Astrocyte of the hippocampus (primary cell): ENCODE results near the gene DMC1.
"Not testable (repeated sequence)": the region's sequence is repeated elsewhere in the genome, so short reads cannot be mapped to it uniquely, and the experiment has no call there.

Source experiments
- DNase-seq: peaks from one replicate; pipeline ENCODE4 v3.0.0; 2011; ENCODE audit warnings: low read depth, low spot score

Gene DMC1

DNA sequence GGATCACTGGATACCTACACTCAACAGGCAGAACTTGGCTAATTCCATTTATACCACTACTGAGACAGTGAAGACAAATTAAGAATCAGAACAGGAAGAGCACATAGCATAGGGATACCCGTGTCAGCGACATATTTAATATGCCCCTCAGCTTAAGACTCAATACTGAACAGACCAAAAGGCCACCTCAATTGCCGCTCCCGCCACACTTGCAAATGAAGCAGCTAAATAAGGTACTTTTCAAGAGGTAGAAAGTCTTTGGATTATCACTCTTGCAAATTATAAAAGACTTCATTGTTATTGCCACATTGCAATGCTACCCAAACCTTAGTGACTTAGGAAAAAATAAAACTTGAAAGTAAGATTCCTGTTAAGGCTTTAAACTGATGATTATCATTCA lies 67.0 kb downstream of the DMC1 start:
- no peak for DNase-seq

- no peak for DNase-seq
These were observed 67.9 kb downstream of the DMC1 start for GRCh38 chr22:38501797-38502672.

DNA sequence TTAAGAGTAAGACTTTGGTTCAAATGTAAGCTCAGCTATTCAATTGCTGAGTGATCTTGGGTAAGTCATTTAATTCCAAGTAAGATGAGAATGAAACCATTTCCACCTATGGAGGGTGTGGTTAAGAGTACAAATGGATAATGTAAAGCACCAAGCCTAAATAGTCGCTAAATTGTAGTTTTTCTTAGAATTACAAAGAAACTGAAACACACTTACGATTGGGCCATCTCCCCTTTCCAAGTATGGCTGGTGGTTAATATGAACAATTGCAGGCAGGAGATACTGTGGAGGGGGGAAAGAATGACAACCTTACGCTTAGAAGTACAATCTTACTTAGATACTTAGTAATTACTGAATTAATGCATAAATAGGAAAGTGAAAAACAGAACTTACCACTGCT lies 72.1 kb downstream of the DMC1 start:
- DNase-seq: no peak

GRCh38 chr22:38494939-38495338 lies 75.0 kb downstream of the DMC1 start:
- DNase-seq: no peak

GRCh38 chr22:38494498-38494897 lies 75.5 kb downstream of the DMC1 start:
- DNase-seq: peak; percentile 59

DNA sequence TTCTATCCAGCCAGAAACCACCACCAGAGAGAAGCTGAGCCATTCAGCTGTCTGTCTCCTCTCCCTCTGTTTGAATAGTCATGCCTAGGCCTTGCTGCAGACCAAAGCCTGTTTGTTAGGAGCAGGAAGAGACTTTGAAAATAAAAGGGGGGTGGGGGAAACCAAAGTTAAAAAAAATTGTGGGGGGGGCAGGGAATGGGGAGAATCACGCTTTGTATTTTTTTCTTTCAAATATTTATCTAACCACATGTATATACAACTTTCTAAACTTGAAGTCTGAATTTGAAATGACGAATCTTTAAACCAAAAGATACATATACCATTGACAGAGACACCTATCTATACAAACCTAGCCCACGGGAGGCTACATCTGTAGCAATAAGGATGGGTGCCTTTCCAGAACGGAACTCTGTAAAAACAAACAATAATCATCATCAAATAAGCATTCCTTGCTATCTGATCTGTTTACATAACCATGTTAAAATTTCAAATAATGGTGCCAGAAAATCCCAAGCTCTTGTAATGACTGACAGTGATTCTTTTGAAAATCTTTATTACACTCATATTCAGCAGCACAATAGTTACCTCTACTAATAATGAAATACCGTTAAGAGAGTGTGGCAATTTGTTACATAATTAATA lies 78.2 kb downstream of the DMC1 start:
- no peak for DNase-seq

DNA sequence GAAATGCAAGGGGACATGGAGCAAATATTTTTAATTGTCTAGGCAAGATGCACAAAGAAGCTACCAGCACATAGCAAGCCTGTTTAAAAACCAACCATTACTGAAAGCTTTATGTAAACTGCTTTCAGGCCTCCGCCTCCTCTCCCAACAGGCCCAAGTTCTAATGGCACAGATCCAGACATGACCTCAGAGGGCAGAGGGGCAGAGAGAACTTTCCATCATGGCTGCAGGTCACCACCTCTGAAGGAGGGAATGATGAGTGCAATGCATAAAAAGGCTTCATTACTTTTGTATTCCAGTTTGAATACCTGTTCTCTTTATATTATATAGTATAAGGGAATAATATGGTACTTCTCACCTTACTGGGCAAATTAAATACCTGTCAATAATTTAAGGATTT lies 79.1 kb downstream of the DMC1 start:
- DNase-seq: peak; percentile 53

DNA sequence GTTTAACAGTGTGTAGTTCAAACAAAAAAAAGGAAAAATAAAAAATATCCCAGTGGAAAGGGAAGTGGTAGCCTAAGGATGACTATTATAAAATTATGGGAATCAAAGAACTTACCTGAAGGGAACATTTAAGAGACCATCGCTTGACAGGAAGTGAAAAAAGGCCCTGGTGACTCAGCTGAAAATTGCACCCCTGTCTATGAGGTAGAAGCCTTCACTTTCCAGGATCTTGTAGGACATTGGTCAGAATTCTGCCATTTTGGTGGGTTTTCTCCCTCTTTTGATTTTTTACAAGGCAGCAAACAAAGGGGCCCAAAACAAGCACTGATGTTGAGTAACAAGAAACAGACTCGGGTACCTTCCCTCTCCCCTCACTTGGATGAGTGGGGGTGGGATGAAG lies 79.5 kb downstream of the DMC1 start:
- DNase-seq: no peak

DNA sequence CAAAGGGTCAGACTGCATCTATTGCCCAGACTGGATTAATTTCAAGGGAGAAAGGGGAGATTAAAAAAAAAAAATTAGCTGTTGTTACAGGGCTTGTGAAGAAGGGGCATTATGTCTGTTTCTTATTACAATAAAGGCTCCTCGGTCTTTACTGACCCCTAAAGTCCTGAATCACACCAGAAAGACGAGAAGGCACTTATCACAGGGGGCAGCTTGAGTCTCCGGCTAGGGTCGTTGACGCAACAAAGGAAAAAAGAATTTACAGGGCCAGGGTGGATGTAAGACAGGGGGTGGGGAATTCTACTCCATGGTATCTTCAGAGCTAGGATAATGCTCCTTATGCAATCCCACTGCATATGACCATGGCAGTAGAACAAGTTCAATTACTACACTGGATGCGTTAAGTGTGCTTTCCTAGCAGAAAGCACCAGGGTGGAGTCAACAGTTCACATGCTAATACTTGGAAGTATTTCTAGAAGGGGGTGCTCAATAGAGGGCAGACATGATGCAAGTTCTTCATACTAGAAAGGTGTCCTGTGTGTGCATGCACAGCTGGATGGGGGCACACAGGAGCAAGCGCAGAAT lies 80.3 kb downstream of the DMC1 start:
- DNase-seq: no peak

DNA sequence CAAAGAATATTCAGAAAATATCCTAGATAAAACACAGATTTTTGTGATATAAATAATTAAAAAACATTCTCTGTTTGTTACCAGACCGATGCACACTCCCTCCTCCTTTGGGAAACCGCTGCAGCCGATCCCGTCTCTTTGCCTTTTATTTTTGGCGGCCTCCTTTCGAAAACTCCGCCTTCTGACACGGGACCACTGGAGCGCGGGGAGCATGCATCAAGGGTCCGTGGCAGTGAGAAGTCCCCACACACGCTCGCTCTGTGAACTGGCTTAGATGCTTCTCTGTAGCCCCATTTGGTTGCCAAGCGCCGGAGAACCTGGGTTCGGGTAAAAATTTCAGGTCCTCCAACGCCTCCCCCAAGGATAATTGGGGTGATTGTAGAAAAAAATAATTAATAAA lies 80.8 kb downstream of the DMC1 start:
- no peak for DNase-seq

- DNase-seq: no peak
These were observed 82.0 kb downstream of the DMC1 start for GRCh38 chr22:38487946-38488345.

DNA sequence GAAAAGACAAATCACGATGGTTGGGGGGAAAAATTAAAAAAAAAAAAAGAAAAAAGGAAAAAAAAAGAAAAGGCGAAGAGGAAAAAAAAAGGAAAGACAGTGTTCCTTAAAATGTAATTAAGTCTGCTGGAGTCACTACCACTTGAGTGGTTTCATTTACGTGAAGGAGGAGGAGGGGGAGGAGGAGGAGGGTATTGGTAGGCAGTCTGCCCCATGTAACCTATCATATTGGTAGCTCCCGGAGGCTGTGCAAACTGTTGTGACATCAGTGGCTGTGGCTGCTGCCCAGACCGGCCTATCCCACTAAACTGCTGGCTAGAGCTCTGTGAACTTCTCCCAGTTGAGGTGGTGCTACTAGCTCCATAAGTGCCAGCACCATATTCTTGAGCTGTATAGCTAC lies 84.2 kb downstream of the DMC1 start:
- no peak for DNase-seq

DNA sequence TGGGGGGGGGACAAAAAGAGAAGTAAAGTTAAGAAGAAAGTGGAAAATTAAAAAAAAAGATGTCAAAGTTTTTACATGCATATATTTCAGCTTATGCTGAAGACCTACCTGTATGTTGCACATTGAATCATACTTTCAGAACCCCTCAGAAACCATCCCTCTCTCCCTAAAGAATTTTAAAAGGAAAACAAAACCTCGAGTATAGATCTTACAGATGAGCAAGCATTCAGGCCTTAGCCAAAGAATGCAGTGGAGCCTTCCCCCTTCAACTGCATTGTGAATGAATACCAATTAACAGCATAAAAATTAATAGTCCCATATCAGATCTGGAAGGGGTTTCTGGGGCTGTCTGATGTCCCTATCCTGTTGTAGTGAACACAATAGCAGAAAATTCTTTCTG lies 85.7 kb downstream of the DMC1 start:
- no peak for DNase-seq

GRCh38 chr22:38482662-38483308 lies 87.2 kb downstream of the DMC1 start:
- no peak for DNase-seq

- DNase-seq: no peak
These were observed 88.1 kb downstream of the DMC1 start for GRCh38 chr22:38481871-38482332.

DNA sequence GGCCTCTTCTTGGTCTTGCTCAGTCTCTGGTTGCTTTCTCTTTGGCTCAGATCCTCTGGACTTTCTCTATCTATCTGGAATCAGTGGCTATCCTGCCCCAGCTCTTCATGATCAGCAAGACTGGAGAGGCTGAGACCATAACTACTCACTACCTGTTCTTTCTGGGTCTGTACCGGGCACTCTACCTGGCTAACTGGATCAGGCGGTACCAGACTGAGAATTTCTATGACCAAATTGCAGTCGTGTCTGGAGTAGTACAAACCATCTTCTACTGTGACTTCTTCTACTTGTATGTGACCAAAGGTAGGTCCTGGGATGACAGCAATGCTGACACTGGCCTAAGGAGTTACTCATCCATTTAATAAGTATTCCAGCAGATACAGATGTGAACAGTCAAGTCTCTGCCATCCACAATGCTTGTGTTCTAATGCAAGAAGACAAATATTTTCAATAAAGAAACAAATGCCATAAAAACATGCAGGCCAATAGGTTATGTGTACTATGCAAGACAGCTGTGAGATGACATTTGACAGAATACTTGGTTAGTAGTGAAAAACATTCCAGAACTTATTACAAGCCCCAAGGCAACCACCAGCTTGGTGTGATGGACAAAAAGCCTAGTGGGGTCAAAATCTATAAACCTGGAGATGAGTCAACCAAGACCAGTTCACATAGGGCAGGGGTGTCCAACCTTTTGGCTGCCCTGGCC lies 88.7 kb downstream of the DMC1 start:
- no peak for DNase-seq

- DNase-seq: no peak
These were observed 90.7 kb downstream of the DMC1 start for GRCh38 chr22:38479096-38479837.

DNA sequence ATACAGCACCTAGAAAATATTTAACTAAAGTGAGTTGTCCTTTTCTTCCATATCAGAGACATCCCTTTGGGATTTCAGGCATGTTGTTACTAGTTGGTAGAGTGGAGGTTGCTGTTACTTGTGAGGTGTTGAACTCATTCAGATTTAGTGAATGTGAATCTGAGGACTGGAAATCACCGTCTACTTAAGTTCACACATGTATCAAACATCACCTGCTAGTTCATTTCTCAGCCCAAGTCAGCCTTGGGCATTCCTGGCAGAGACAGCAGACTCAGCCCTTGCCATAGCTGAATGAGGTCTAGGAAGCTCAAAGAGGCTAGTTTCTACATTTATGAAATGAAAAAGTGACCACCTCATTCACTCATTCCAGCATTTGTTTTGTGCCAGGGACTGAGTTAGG lies 92.4 kb downstream of the DMC1 start:
- DNase-seq: no peak

DNA sequence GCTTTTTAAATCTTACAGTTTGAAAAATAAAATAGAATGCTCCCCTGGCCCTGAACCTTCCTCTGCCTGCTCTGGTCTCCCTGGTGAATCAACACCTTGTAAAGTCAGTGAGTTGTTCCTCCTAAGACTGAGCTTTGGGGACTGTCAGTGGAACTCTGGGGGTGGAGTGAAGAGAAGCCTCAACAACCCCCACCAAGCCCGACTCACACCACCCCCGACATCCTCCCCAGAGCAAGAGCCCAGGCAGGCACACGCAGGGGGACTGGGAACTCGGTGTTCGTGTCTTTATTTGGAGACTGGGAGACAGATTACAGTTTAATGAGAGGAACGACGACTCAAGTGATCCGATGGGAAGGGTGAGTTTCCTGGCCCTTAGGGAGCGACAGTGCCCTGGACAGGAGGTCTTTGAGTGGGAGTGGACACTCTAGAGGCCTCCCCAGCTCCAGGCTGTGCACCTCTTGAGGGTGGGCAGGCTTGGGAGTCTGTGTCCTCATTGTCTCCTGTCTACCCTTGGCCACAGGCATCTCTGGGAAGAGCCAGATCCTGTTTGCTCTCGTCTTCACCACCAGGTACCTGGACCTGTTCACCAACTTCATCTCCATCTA lies 95.9 kb downstream of the DMC1 start:
- DNase-seq: no peak

DNA sequence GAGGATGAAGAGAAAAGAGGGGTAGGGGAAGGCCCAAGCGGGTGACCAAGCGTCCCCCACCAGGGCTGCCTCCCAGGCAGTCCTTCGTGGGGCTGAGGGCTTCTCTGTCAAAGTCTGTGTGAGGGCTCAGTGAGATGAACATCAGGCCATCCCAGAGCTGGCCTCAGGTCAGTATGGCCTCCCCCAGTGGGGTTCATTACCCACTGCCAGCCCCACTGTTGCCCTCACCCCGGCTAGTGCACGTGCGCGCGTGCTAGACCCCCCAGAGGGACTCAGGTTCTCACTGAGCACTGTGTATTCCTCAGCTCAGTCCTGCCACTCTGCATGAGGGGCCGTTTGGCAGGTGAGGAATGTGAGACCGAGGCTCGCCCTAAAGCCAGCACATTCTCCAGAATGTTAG lies 98.7 kb downstream of the DMC1 start:
- no peak for DNase-seq

GRCh38 chr22:38470179-38470578 lies 99.8 kb downstream of the DMC1 start:
- DNase-seq: not testable (repeated sequence)
